Neural cell (in vitro differentiated cells): ENCODE measurements around the gene PDE6D. TPM values are rescaled to one million over a fixed set of nuclear protein-coding genes. Genes with fewer than 3 reads are reported as not detected.

Experiments
- H2AFZ ChIP-seq: fragments of 200-600, 300-800 bp; sonication (generic), shearing (Covaris generic); 2 replicates; pipeline ENCODE4 v1.6.0; 2014; ENCODE audit warnings: low read depth, mild to moderate bottlenecking, antibody characterized with exemption, low read length, moderate library complexity
- H3F3A ChIP-seq: fragments of 200-600 bp; shearing (Covaris generic); 2 replicates; pipeline ENCODE4 v1.6.1; 2016; ENCODE audit warnings: mild to moderate bottlenecking, moderate library complexity, mixed read lengths, antibody characterized with exemption, low read length; ENCODE audit not compliant: insufficient read depth, poor library complexity, severe bottlenecking
- H3K27ac ChIP-seq: fragments of 200-600, 300-800 bp; sonication (generic), shearing (Covaris generic); 2 replicates; pipeline ENCODE4 v1.5.1; 2014; ENCODE audit warnings: mild to moderate bottlenecking, low read length, moderate library complexity
- H3K27me3 ChIP-seq: fragments of 300-800, 200-600 bp; sonication (generic), shearing (Covaris generic); 2 replicates; pipeline ENCODE4 v1.6.0; 2014; ENCODE audit warnings: mild to moderate bottlenecking, low read depth, low read length, moderate library complexity; ENCODE audit not compliant: insufficient read depth
- H3K36me3 ChIP-seq: fragments of 300-800, 200-600 bp; sonication (generic), shearing (Covaris generic); 2 replicates; pipeline ENCODE4 v1.5.1; 2014; ENCODE audit warnings: mild to moderate bottlenecking, antibody characterized with exemption, low read length, moderate library complexity; ENCODE audit not compliant: insufficient read depth
- H3K4me2 ChIP-seq: fragments of 300-800, 200-600 bp; sonication (generic), shearing (Covaris generic); 2 replicates; pipeline ENCODE4 v1.6.0; 2014; ENCODE audit warnings: mild to moderate bottlenecking, low read length
- H3K4me3 ChIP-seq: fragments of 300-800, 200-600 bp; sonication (generic), shearing (Covaris generic); 2 replicates; pipeline ENCODE4 v1.5.1; 2014; ENCODE audit warnings: mild to moderate bottlenecking, low read length, moderate library complexity
- H3K79me2 ChIP-seq: fragments of 200-600 bp; shearing (Covaris generic); replicated peaks from 2 replicates; pipeline ENCODE4 v1.6.0; 2014; ENCODE audit warnings: mild to moderate bottlenecking, low read length, moderate library complexity; ENCODE audit not compliant: insufficient read depth
- H3K9ac ChIP-seq: fragments of 300-800, 200-600 bp; sonication (generic), shearing (Covaris generic); 2 replicates; pipeline ENCODE4 v1.6.1; 2016; ENCODE audit warnings: mild to moderate bottlenecking, low read length, mixed read lengths
- H3K9me2 ChIP-seq: fragments of 200-600 bp; shearing (Covaris generic); 2 replicates; pipeline ENCODE4 v1.6.1; 2016; ENCODE audit warnings: mild to moderate bottlenecking, low read length, mixed read lengths; ENCODE audit not compliant: insufficient read depth
- H3K9me3 ChIP-seq: fragments of 200-600, 300-800 bp; sonication (generic), shearing (Covaris generic); 2 replicates; pipeline ENCODE4 v1.6.1; 2016; ENCODE audit warnings: mild to moderate bottlenecking, mixed run types, low read length, moderate library complexity, mixed read lengths
- H4K20me1 ChIP-seq: fragments of 200-600 bp; shearing (Covaris generic); 2 replicates; pipeline ENCODE4 v1.6.1; 2016; ENCODE audit warnings: mild to moderate bottlenecking, mixed run types; ENCODE audit not compliant: insufficient read depth
- CTCF ChIP-seq: fragments of 450-650 bp; IDR thresholded peaks from 2 replicates; pipeline ENCODE4 v1.5.1; 2014; ENCODE audit warnings: antibody characterized with exemption, mild to moderate bottlenecking, moderate library complexity; ENCODE audit not compliant: poor library complexity, severe bottlenecking
- EP300 ChIP-seq: fragments of 450-650 bp; conservative IDR thresholded peaks from 2 replicates; pipeline ENCODE4 v1.6.1; 2014; ENCODE audit warnings: antibody characterized with exemption, mild to moderate bottlenecking, moderate library complexity; ENCODE audit not compliant: poor library complexity, severe bottlenecking
- EZH2 ChIP-seq: fragments of 200-600, 300-800 bp; shearing (Covaris generic), sonication (generic); IDR thresholded peaks from 2 replicates; pipeline ENCODE4 v1.6.1; 2014; ENCODE audit warnings: antibody characterized with exemption, low read length, borderline replicate concordance, mild to moderate bottlenecking; ENCODE audit not compliant: insufficient read depth, poor library complexity, severe bottlenecking
- MXI1 ChIP-seq: fragments of 450-650 bp; conservative IDR thresholded peaks from 2 replicates; pipeline ENCODE4 v1.6.1; 2014; ENCODE audit warnings: antibody characterized with exemption, mild to moderate bottlenecking; ENCODE audit not compliant: poor library complexity, severe bottlenecking
- POLR2AphosphoS5 ChIP-seq: IDR thresholded peaks from 2 replicates; pipeline ENCODE4 v1.6.1; 2012
- RAD21 ChIP-seq: fragments of 450-650 bp; conservative IDR thresholded peaks from 2 replicates; pipeline ENCODE4 v1.6.1; 2014; ENCODE audit warnings: antibody characterized with exemption, mild to moderate bottlenecking, moderate library complexity
- REST ChIP-seq: IDR thresholded peaks from 2 replicates; pipeline ENCODE4 v1.6.1; 2012; ENCODE audit warnings: borderline replicate concordance
- SMC3 ChIP-seq: fragments of 450-650 bp; conservative IDR thresholded peaks from 2 replicates; pipeline ENCODE4 v1.6.1; 2014; ENCODE audit warnings: antibody characterized with exemption, mild to moderate bottlenecking, moderate library complexity; ENCODE audit not compliant: poor library complexity
- TAF1 ChIP-seq: IDR thresholded peaks from 2 replicates; pipeline ENCODE4 v1.6.1; 2012; ENCODE audit warnings: low read depth
- polyA plus RNA-seq: library from polyadenylated mRNA; depleted of rRNA; stranded (reverse); fragments of >200 nt; gene quantifications from 2 replicates; pipeline ENCODE4 v1.2.3, GENCODE V29; 2014

PDE6D gene
- polyA plus RNA-seq, 1 donor from 2014 or later = 150 TPM

- Histone ChIP-seq H3K27ac (no peak overlapping the region), H3K4me2 (no peak overlapping the region), H3K9ac (no peak overlapping the region)
Observed at GRCh38 chr2:231737761-231738160, 43.3 kb downstream of the PDE6D start.

GRCh38 chr2:231732604-231733003, 48.5 kb downstream of the PDE6D start:
- Histone ChIP-seq H3K79me2 (no peaks in the 10 kb centered on the region), H3K4me3 (no peak overlapping the region), H3K9me2 (no peaks in the 10 kb centered on the region), H2AFZ (no peak overlapping the region), H3K9ac (no peak overlapping the region), H3K9me3 (no peaks in the 10 kb centered on the region), H3K27me3 (no peaks in the 10 kb centered on the region), H4K20me1 (no peaks in the 10 kb centered on the region), H3K36me3 (peaks cover 8% of the 10 kb centered on the region), H3K4me2 (no peak overlapping the region), H3F3A (no peaks in the 10 kb centered on the region), H3K27ac (no peak overlapping the region)
- TF ChIP-seq TAF1 = no peak
- TF ChIP-seq POLR2AphosphoS5 = no peak
- TF ChIP-seq RAD21 = no peak
- TF ChIP-seq EZH2 = no peak
- TF ChIP-seq EP300 = no peak
- TF ChIP-seq MXI1 = no peak
- no peak for TF ChIP-seq CTCF

More at GRCh38 chr2:231737761-231738160, 43.3 kb downstream of the PDE6D start:
- Histone ChIP-seq H3K9me3 (no peaks in the 10 kb centered on the region), H3K9me2 (no peaks in the 10 kb centered on the region), H3K27me3 (no peaks in the 10 kb centered on the region), H4K20me1 (no peaks in the 10 kb centered on the region), H3K79me2 (no peaks in the 10 kb centered on the region), H3F3A (no peaks in the 10 kb centered on the region), H3K36me3 (peaks cover 8% of the 10 kb centered on the region), H3K4me3 (no peak overlapping the region), H2AFZ (no peak overlapping the region)
- no peak for TF ChIP-seq CTCF
- TF ChIP-seq EP300 = no peak
- no peak for TF ChIP-seq SMC3
- no peak for TF ChIP-seq POLR2AphosphoS5
- no peak for TF ChIP-seq REST
- no peak for TF ChIP-seq EZH2
- no peak for TF ChIP-seq TAF1
- no peak for TF ChIP-seq RAD21
- TF ChIP-seq MXI1 = no peak
